Fibroblast of skin of abdomen (primary cell): Measurements from ENCODE around the gene DNAH12.

ENCODE experiments used
- DNase-seq: peaks from one replicate; pipeline ENCODE4 v3.0.0-alpha.2; 2013

DNAH12 gene

DNA sequence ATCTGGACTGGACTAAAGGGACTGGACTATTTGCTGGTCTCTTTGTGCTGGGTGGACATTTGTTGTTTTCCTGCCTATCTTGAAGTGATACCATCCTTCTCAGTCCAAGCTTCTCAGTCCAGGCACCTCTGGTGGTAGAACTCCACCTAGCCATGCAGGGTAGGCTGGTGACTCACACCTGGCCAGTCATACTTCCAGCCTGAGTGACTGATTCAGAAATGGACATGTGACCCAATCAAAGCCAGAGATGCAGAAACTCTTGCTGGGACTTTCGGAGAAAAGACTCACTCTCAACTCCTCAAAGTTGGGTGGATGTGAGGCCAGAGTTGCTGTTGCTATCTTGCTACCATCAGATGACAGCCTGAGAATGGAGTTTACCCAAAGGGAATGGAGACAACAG, 246.1 kb downstream of the DNAH12 start:
- DNase-seq: peak; percentile 10

GRCh38 chr3:57292897-57293526, 251.1 kb downstream of the DNAH12 start:
- no peak for DNase-seq

DNA sequence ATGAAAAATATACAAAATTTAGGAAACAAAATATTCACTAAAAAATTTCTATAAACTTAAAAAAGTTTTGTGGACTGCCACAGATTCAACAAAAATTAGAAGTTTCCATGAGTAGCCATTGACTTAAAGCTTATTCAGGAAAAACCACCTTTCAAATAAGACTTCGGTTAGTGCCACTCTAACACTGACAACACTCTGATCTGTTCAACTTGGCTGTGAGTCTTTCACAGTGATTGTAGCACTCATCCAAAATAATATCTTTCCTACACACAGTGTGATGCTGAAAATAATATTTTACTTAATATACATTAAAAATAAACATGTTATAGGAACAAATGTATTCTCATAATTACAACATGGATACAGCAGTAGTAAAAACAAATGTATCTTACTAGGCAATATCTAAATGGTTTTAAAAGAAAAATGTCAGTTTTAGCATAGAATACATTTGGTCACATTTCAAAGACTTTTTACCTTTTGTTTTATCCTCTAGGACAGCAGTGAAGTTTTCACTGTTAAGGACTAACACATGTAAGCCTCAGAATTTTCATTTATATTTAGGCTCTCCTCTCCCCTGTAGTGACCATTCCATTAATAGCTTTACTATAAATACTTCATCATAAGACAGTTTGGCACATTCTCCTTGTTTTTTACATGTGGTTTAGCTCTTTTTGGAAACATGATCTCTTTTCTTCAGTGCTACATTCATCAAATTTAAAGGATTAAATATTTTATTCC, 251.8 kb downstream of the DNAH12 start, which contains the start of gene ASB14:
Gene ASB14 (minus strand): TSS at position 527 of the 738 bp plus-strand sequence. CDS start 652 bp downstream, outside the sequence.
- no peak for DNase-seq

DNA sequence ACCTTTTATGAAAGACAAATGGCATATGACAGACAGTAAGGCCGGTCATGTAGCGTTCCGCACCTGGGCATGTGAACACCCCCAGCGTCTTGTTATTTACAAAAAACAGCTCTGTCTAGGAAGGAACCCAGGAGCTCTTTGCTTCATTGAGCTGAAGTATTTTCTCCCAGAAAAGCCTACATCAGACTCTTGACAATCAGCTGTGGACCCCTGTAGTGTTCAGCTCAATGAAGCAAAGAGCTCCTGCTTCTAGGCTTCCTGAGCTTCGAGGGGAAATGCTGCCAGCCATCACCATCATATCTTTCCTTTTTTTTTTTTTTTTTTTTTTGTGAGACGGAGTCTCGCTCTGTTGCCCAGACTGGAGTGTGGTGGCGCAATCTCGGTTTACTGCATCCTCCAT, 255.7 kb downstream of the DNAH12 start:
- DNase-seq: no peak

- DNase-seq: no peak
These were observed 256.9 kb downstream of the DNAH12 start for GRCh38 chr3:57287205-57287604.

GRCh38 chr3:57283334-57283733, 260.8 kb downstream of the DNAH12 start:
- DNase-seq: no peak

DNA sequence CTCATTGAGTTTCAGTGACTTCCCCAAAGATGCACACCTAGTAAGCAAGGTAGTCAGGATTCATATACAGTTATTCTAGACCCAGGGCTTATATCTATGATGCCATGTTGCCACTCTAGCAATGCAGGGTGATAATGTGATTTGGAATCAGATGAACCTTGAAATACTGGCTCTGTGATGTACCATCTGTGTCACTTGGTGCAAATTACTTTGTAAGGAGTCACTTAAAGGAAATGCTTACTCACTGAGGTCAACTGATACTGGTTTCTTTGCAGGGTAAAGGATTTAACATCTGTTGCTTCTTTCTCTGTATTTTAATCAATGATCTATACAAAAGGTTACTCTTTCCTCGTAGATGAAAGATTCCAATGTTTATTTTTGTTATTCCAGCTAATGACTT, 262.4 kb downstream of the DNAH12 start:
- DNase-seq: peak; percentile 25

DNA sequence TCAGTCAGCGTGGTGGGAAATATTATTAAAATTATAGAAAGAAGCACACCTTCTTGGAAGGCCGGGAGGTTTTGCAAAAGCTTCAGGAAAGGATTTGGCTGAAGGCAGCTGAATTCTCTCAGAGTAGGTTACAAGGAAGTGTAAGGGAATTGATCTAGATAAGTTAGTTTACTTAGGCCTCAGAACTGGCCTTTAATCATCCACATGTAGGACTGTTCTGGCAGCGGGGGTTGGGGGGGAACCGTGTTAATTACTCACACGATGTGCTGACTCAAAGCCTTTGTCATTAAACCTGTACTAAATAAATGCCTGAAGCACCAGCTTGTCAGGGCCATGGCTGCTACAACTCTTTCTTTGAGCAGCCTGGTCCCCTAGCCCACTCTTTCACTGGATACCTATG, 264.5 kb downstream of the DNAH12 start:
- no peak for DNase-seq

DNA sequence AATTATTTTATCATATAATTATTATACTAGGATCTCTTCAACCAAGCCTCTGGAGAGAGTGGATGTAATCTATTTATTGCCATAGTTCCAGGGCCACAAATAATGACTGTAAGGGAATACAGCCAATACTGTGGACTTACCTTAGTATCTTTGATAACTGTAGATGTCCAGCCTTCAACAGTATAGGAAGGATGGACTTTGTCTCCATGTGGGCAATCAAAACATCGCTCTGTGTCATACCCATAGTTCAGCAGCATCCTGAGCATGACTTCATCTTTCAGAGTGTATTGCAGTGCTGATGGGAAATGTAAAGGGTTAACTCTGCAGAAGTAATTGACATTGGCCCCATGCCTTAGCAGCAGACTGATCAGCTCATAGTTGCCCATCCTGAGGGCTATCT, 265.9 kb downstream of the DNAH12 start:
- DNase-seq: no peak

DNA sequence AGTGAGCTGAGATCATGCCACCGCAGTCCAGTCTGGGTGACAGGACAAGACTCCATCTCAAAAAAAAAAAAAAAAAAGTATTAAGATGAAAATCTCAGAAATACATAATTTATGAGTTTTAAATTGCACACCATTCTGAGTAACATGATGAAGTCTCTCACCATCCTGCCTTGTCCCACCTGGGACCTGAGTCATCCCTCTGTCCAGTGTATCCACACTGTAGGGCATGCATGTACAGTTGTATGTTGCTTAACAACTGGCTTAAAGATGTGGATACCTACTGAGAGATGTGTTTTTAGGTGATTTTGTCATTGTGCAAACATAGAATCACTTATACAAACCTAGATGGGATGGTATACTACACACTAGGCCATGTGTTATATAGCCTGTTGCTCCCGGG, 268.8 kb downstream of the DNAH12 start:
- DNase-seq: no peak

DNA sequence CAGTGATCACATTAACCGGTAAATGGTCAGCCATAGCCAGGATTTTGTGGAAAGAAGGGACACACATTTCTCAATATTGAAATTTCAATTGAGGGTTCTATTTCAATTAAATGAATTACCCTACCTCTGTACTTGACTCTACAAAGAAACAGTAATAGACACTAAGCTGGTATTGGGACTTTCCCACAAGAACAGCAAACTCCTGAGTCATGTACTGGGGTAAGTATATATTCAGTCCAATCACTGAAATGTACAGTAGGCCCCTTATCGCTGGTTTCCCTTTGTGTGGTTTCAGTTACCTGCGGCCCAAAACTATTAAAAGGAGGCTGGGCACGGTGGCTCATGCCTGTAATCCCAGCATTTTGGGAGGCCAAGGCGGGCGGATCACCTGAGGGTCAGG, 269.3 kb downstream of the DNAH12 start:
- no peak for DNase-seq

- DNase-seq: no peak
These were observed 275.7 kb downstream of the DNAH12 start for GRCh38 chr3:57268416-57268815.

DNA sequence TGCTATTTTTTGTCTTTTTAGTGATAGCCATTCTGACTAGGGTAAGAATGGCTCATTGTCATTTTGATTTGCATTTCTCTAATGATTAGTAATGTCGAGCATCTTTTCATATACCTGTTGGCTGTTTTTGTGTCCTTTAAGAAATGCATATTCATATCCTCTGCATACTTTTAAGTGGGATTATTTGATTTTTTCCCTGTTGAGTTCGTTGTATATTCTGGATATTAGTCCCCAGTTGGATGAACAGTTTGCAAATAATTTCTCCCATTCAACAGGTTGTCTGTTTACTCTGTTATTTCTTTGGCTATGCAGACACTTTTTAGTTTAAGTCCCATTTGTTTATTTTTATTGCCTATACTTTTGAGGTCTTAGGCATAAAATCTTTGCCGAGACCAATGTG, 282.2 kb downstream of the DNAH12 start:
- no peak for DNase-seq

DNA sequence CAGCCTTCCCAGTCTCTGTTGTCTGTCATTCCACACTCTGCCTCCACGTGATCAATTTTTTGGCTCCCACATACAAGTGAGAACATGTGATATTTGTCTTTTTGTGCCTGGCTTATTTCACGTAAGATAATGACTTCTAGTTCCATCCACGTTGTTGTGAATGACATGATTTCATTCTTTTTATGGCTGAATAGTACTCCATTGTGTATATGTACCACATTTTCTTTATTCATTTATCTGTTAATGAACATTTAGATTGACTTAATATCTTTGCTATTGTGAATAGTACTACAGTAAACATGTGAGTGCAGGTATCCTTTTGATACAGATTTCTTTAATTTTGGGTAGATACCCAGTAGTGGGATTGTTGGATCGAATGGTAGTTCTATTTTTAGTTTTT, 283.0 kb downstream of the DNAH12 start:
- DNase-seq: no peak

- DNase-seq: no peak
These were observed 286.5 kb downstream of the DNAH12 start for GRCh38 chr3:57257678-57258077.

- DNase-seq: no peak
These were observed 287.3 kb downstream of the DNAH12 start for GRCh38 chr3:57256844-57257243.

DNA sequence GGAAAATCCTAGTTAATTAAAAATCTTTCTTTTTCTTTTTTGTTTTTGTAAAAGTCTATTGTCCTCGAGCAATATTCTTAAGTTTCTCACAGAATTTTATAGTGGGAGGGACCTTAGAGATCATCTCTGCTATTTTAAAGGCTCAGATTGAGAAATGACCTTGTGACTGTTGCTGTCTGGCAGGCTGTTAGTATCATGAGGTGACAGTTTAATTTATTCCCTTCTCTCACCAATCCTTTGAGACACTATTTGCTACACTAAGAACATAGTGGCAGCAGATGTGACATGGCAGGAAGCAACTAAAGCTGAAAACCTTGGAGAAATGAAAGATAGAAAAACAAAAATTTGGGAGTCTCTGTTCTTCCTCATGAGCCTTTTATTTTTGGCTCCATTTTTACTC, 291.7 kb downstream of the DNAH12 start:
- DNase-seq: no peak

- no peak for DNase-seq
These were observed 299.2 kb downstream of the DNAH12 start for GRCh38 chr3:57244946-57245345.
